HG02840 (cell line): ENCODE data around the gene EPS15.

ENCODE experiments used
- ATAC-seq: cut with Tn5 transposase; IDR thresholded peaks from one replicate; pipeline ENCODE4 v1.9.1; 2021; ENCODE audit warnings: mild to moderate bottlenecking, moderate library complexity, moderate number of reproducible peaks; ENCODE audit not compliant: unreplicated experiment, low FRiP score

Gene EPS15

DNA sequence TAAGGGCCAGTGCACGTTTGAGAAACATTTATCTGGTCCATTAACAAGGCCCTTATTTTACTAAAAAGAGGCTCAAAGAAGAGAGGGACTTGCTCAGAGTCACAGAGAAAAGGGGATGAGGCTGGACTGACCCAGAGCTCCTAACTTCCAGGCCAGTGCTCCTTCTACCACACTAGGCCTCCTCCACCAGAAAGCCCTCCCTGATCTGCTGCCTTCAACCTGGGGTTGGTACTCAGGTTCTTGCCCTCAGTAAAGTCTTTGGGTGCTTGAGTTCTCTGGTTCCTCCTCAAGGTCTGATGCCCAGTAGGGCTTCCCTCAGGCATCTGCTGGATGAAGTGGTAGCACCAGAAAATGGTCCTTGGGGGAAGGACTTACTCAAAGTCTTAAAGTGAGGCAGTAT, 214.7 kb downstream of the EPS15 start:
- ATAC-seq = no peak
